ENCODE measurements around the gene HIGD2A. TPM values are rescaled to one million over a fixed set of nuclear protein-coding genes. Genes with fewer than 3 reads are reported as not detected.
A peak's percentile ranks its signal among the peaks of the same experiment; 100 is the strongest.

Gene HIGD2A
- total and polyA plus RNA-seq, 2 of the 13 experiments (the other 11 are each of a cell fraction or from before 2014, with no cell fraction given): 89.2 to 146 TPM

GRCh38 chr5:176415952-176416924 lies 27.7 kb downstream of the HIGD2A start, which contains the start of gene CLTB (continued):
- TF ChIP-seq ZNF280D (CRISPR knock-in tag; IDR thresholded peaks at IDR 0.05): 0 out of 2 replicates have a peak, but pooled peaks have one; percentile 61
- TF ChIP-seq RFX1 (IDR thresholded peaks at IDR 0.05): no peak
- peak; percentile 57; the same call in 1 of the 2 replicates for TF ChIP-seq MEIS1 (CRISPR knock-in tag; IDR thresholded peaks at IDR 0.05; ENCODE audit: borderline replicate concordance)
- peak; percentile 64; the same call in 1 of the 2 replicates for TF ChIP-seq TOPORS (CRISPR knock-in tag; IDR thresholded peaks at IDR 0.05)
- no peak for TF ChIP-seq ATM (IDR thresholded peaks at IDR 0.05; ENCODE audit: borderline replicate concordance)
- peak; percentile 26; the same call in 1 of the 2 replicates for TF ChIP-seq TAF1 (CRISPR knock-in tag; IDR thresholded peaks at IDR 0.05)
- TF ChIP-seq ZNF431 (CRISPR knock-in tag; IDR thresholded peaks at IDR 0.05; ENCODE audit: borderline replicate concordance, low read depth): peak; percentile 36; the same call in 1 of the 2 replicates
- TF ChIP-seq ZNF772 (CRISPR knock-in tag; IDR thresholded peaks at IDR 0.05): 0 out of 2 replicates have a peak, but pooled peaks have one; percentile 50
- peak; percentile 93 for TF ChIP-seq ATF2 (CRISPR knock-in tag; IDR thresholded peaks at IDR 0.05)
- no peak for TF ChIP-seq ZNF205 (CRISPR knock-in tag; IDR thresholded peaks at IDR 0.05)
- no peak for TF ChIP-seq ZNF749 (CRISPR knock-in tag; IDR thresholded peaks at IDR 0.05; ENCODE audit: borderline replicate concordance)
- TF ChIP-seq RFXAP (CRISPR knock-in tag; IDR thresholded peaks at IDR 0.05; ENCODE audit: borderline replicate concordance): peak; percentile 45; the same call in 1 of the 2 replicates
- peak; percentile 72 for TF ChIP-seq MEIS2 (CRISPR knock-in tag; IDR thresholded peaks at IDR 0.05)
- TF ChIP-seq GRHL1 (CRISPR knock-in tag; conservative IDR thresholded peaks at IDR 0.05): no peak
- TF ChIP-seq TFDP1 (CRISPR knock-in tag; IDR thresholded peaks at IDR 0.05; ENCODE audit: borderline replicate concordance): peak; percentile 96
- TF ChIP-seq SOX5 (CRISPR knock-in tag; IDR thresholded peaks at IDR 0.05; ENCODE audit: borderline replicate concordance): peak; percentile 34; the same call in 1 of the 2 replicates
- TF ChIP-seq DPF2 (CRISPR knock-in tag; IDR thresholded peaks at IDR 0.05; ENCODE audit: borderline replicate concordance, low read depth): no peak
- TF ChIP-seq WIZ (CRISPR knock-in tag; IDR thresholded peaks at IDR 0.05): no peak
- TF ChIP-seq ZMYM2 (CRISPR knock-in tag; IDR thresholded peaks at IDR 0.05): no peak
- TF ChIP-seq KLF12 (CRISPR knock-in tag; IDR thresholded peaks at IDR 0.05; ENCODE audit: borderline replicate concordance): no peak
- peak; percentile 76 for TF ChIP-seq GABPB1 (CRISPR knock-in tag; IDR thresholded peaks at IDR 0.05)
- TF ChIP-seq KDM4B (CRISPR knock-in tag; IDR thresholded peaks at IDR 0.05): no peak

Measured in HepG2 (cell line).